HUES6 (cell line): ENCODE data around the gene WDR90.

Experiments used
- H3K27ac ChIP-seq: 2 replicates; pipeline ENCODE4 v1.7.0; 2013; ENCODE audit warnings: low read depth, mild to moderate bottlenecking, low read length, inconsistent platforms
- H3K27me3 ChIP-seq: 2 replicates; pipeline ENCODE4 v1.6.1; 2013; ENCODE audit warnings: low read length; ENCODE audit not compliant: control insufficient read depth, insufficient read depth
- H3K36me3 ChIP-seq: 2 replicates; pipeline ENCODE4 v1.6.1; 2013; ENCODE audit warnings: low read length; ENCODE audit not compliant: control insufficient read depth, insufficient read depth
- H3K4me1 ChIP-seq: 2 replicates; pipeline ENCODE4 v1.6.1; 2013; ENCODE audit warnings: low read length; ENCODE audit not compliant: control insufficient read depth, insufficient read depth
- H3K4me3 ChIP-seq: 2 replicates; pipeline ENCODE4 v1.5.1; 2013; ENCODE audit warnings: low read depth, low read length
- H3K9ac ChIP-seq: one replicate; pipeline ENCODE4 v1.6.1; 2013; ENCODE audit warnings: mild to moderate bottlenecking, low read length
- H3K9me3 ChIP-seq: 2 replicates; pipeline ENCODE4 v1.6.1; 2013; ENCODE audit warnings: low read depth, low read length; ENCODE audit not compliant: control insufficient read depth, insufficient read depth

Gene WDR90

DNA sequence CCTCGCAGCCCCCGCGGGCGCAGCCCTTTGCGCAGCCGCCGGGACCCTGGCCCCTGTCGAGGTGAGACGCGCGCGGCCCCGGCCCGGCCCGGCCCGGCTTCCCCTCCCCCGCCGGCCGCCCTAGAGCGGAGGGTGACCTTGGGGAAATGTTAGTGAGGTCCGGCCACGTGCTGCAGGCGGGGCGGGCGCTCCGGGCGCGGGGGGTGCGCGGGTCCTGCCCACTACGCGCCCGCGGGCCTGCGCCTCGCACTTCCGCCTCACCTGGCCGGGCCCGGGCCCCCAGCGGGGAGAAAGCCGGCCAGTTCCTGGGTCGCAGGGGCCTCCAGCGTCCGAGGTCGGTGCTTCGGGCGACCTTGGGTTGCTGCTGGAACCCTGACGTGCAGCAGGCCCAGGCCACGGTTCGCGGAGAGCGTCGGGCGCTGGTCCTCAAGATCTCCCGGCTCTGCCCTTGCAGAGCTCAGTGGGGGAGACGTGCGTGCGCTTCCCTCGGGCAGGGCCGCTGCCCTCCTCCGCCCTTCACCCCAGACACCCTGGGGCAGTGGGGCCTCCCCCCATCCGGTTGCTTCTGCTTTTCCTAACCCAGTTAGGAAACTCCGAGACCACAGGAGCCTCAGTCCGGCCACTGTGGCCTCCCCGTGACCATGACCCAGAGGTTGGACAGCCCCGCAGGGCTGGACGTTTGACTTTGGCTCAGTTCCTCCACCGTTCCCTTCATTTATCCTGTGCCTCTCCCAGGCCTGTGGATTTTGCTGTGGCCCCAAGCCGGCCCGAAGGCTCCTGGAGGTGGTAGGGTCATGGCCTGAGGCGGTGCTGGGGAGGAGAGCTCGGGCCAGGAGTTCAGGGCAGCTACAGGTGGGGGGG, 6.7 kb upstream of the WDR90 start:
- H3K4me3 ChIP-seq = peak overlapping the region; percentile 79
- peaks cover 30% of the 10 kb centered on the region for H3K4me1 ChIP-seq

GRCh38 chr16:643050-643368, 6.2 kb upstream of the WDR90 start:
- H3K27ac ChIP-seq = no peak overlapping the region
- H3K9ac ChIP-seq = no peak overlapping the region
- no peaks in the 10 kb centered on the region for H3K9me3 ChIP-seq
- peak overlapping the region; percentile 79 for H3K4me3 ChIP-seq
- peaks cover 26% of the 10 kb centered on the region for H3K4me1 ChIP-seq
- no peaks in the 10 kb centered on the region for H3K36me3 ChIP-seq
- peaks cover 10% of the 10 kb centered on the region; the same call in 1 of the 2 replicates for H3K27me3 ChIP-seq

More for the DNA sequence above, 6.7 kb upstream of the WDR90 start:
- Histone ChIP-seq H3K27me3 (peaks cover 10% of the 10 kb centered on the region; the same call in 1 of the 2 replicates), H3K9me3 (no peaks in the 10 kb centered on the region), H3K36me3 (no peaks in the 10 kb centered on the region), H3K27ac (0 out of 2 replicates have a peak overlapping the region, but pooled peaks have one; percentile 2), H3K9ac (peak overlapping the region; percentile 62)

DNA sequence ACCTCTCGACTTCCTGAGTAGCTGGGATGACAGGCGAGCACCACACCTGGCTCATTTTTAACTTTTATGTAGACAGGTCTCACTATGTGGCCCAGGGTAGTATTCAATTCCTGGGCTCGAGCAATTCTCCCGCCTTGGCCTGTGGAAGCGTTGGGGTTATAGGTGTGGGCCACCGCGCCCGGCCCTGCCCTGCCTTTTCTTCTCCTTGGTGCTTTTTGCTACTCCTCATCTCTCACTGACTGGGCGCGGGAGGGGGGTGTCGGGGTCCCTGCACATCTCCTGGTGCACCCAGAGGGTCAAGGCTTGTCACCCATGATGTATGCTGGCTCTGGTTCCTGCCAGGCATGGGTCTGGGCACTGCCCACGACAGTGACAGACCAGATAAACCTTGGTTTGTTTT, 4.6 kb upstream of the WDR90 start:
- H3K36me3 ChIP-seq = no peaks in the 10 kb centered on the region
- H3K27me3 ChIP-seq = peaks cover 10% of the 10 kb centered on the region; the same call in 1 of the 2 replicates
- no peak overlapping the region for H3K27ac ChIP-seq
- no peaks in the 10 kb centered on the region for H3K9me3 ChIP-seq
- peaks cover 18% of the 10 kb centered on the region for H3K4me1 ChIP-seq
- no peak overlapping the region for H3K4me3 ChIP-seq
- H3K9ac ChIP-seq = no peak overlapping the region

DNA sequence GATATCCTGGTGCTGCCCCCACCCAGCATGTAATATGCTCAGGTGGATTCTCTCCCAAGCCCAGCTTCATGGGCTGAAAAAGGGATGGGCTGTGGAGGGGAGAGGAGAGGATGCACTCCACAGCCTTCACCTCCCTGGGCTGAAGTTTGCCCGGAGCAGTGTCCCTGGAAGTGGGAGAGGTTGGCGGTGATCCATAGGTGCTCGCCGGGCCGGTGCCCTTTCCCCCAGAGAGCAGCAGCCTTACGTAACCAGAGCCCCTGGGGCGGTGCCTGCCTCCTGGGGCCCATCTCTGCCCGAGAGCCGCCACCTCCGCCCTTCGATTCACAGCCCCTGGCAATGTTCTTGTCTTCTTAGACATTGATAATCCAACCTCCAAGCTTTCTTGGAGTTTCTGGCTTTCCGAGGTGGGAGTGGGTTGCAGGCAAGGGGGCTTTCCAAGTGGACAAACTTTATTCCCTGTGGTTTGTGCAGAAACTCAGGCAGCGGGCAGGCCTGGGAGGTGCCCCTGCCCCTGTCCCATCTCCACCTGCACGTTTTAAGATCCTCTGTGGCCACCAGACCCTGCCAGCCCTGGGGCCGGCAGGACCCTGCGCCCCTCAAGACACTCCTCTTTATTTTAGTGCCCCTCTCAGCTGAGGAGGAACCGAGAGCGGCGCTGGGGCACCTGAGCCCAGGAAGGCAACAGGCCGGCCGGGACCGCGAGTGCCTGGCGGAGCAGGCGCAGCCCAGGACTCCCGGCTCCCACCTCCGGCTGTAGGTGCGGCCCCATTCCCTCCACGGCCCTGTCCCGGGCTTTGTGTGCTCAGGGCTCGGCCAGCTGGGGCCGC, 3.1 kb upstream of the WDR90 start:
- no peak overlapping the region for H3K4me3 ChIP-seq
- no peaks in the 10 kb centered on the region for H3K36me3 ChIP-seq
- no peak overlapping the region for H3K9ac ChIP-seq
- peaks cover 10% of the 10 kb centered on the region; the same call in 1 of the 2 replicates for H3K27me3 ChIP-seq
- no peaks in the 10 kb centered on the region for H3K9me3 ChIP-seq
- H3K27ac ChIP-seq = no peak overlapping the region
- H3K4me1 ChIP-seq = peaks cover 23% of the 10 kb centered on the region

DNA sequence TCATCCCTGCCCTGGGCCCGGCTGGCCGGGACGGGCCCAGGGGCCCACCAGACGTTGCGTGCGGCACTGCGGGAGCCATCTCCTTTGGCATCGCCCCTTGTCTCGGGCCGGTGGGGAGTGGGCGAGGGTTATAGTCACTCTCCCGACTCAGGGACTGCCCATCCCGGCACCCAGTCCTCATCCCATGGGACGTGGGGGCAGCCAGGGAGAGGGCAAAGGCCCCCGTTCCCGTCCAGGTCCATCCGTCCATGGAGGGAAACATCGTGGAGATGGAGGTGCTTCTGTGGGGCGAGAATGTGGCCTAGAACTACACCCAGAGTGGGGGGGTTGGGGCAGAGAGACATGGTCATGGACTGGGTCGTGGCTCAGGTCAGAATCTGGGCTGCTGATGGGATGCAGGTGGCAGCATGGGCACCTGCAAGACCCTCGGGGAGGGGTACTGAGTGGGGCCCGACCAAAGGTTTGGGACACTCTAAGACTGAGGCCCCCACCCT, 2.4 kb upstream of the WDR90 start:
- Histone ChIP-seq H3K36me3 (peaks cover 3% of the 10 kb centered on the region; the same call in 1 of the 2 replicates), H3K4me3 (no peak overlapping the region), H3K27ac (no peak overlapping the region), H3K27me3 (peaks cover 10% of the 10 kb centered on the region; the same call in 1 of the 2 replicates), H3K9me3 (no peaks in the 10 kb centered on the region), H3K4me1 (peaks cover 23% of the 10 kb centered on the region), H3K9ac (no peak overlapping the region)

- no peaks in the 10 kb centered on the region for H3K9me3 ChIP-seq
- H3K27me3 ChIP-seq = peaks cover 8% of the 10 kb centered on the region; the same call in 1 of the 2 replicates
- peaks cover 22% of the 10 kb centered on the region for H3K4me1 ChIP-seq
- H3K9ac ChIP-seq = no peak overlapping the region
- H3K4me3 ChIP-seq = no peak overlapping the region
- peaks cover 9% of the 10 kb centered on the region for H3K36me3 ChIP-seq
- H3K27ac ChIP-seq = no peak overlapping the region
Observed at GRCh38 chr16:647173-647902, 1.8 kb upstream of the WDR90 start.

DNA sequence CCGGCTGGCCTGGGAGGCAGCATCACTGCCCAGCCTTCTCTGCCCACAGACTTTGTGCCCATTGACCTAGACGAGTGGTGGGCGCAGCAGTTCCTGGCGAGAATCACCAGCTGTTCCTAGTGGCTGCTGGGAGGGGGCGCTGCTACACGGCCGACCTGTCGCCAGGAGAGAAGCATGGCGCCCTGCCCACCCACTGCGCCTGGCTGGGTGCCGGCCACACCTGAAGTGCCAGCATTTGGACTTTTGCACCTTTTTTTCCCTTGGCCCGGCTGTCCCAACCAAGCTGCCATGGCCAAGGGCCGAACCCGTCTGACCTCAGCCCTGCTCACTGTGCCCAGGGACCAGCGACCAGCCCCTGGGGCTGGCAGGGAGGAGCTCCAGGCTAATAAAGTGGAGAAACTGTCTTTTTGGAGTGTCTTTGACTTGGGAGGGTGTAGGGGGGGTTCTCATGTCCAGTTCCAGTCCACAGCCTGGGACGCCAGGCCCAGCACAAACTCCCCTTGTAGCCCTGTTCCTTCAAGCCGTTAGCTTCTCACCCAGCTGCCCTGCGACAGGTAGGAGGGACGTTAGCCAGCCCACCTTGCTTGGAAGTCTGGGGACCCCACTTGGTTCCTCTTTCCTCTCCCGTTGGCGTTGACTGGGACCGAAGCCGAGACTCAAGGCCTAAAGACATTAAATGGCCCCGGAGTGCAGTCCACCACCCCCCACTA, 939 bp upstream of the WDR90 start:
- no peaks in the 10 kb centered on the region; the same call in 1 of the 2 replicates for H3K27me3 ChIP-seq
- peak overlapping the region; percentile 76 for H3K4me3 ChIP-seq
- no peaks in the 10 kb centered on the region for H3K9me3 ChIP-seq
- peaks cover 13% of the 10 kb centered on the region for H3K36me3 ChIP-seq
- peaks cover 13% of the 10 kb centered on the region for H3K4me1 ChIP-seq
- peak overlapping the region; percentile 74 for H3K9ac ChIP-seq
- H3K27ac ChIP-seq = peak overlapping the region; percentile 66; the same call in 1 of the 2 replicates

DNA sequence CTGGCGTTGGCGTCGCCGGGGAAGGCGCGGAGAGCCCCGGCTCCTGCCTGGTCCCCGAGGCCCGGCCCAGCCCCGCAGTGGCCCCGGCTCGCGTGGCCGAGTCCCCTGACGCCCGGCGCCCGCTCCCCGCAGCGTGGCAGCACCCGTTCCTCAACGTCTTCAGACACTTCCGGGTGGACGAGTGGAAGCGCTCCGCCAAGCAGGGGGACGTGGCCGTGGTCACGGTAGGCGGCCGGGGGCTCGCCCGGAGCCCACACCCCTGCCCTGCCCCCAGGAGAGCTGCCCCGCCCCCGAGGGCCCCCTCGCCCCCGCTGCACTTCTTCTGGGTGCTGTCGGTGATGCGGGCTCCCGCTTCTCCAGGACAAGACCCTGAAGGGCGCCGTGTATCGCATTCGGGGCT, 466 bp downstream of the WDR90 start:
- Histone ChIP-seq H3K9ac (peak overlapping the region; percentile 76), H3K36me3 (peaks cover 17% of the 10 kb centered on the region), H3K4me1 (peaks cover 12% of the 10 kb centered on the region; the same call in 1 of the 2 replicates), H3K27ac (no peak overlapping the region), H3K27me3 (no peaks in the 10 kb centered on the region), H3K9me3 (no peaks in the 10 kb centered on the region), H3K4me3 (peak overlapping the region; percentile 76)

- no peak overlapping the region for H3K9ac ChIP-seq
- H3K4me1 ChIP-seq = peaks cover 9% of the 10 kb centered on the region; the same call in 1 of the 2 replicates
- peaks cover 27% of the 10 kb centered on the region for H3K36me3 ChIP-seq
- H3K9me3 ChIP-seq = no peaks in the 10 kb centered on the region
- H3K27me3 ChIP-seq = no peaks in the 10 kb centered on the region
- no peak overlapping the region for H3K4me3 ChIP-seq
- no peak overlapping the region for H3K27ac ChIP-seq
Observed at GRCh38 chr16:651844-652243, 2.7 kb downstream of the WDR90 start.
